ENCODE measurements around the gene CRACR2A. TPM values are rescaled to one million over a fixed set of nuclear protein-coding genes. Genes with fewer than 3 reads are reported as not detected.
A peak's percentile ranks its signal among the peaks of the same experiment; 100 is the strongest.

CRACR2A gene
- total RNA-seq, 1 donor from 2014 or later: 6.2 TPM

DNA sequence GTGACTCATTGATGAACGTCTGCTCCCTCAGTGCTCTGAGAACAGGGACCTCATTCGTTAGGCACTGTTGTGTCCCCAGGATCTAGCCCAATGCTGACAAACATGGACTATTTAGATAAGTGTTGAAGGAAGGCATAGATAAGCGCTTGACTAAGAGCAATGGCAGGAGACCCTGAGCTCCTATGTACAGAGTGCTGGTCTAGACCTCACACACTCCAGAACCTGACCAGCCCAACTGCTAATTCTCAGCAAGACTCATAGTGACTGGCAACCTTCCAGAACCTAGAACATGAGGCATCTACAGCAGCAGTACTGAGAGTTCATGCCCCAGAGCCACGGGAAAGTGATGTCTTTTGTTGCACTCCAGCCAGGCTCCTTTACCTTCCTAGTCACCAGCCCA, 69.2 kb downstream of the CRACR2A start:
- Histone ChIP-seq H3K4me3 (ENCODE audit: low read depth, low read length) (no peak overlapping the region), H3K27me3 (ENCODE audit: control insufficient read depth, insufficient read depth, low read length) (no peaks in the 10 kb centered on the region), H3K36me3 (ENCODE audit: control insufficient read depth, insufficient read depth, low read length) (no peaks in the 10 kb centered on the region)
- TF ChIP-seq, protein P1, sequence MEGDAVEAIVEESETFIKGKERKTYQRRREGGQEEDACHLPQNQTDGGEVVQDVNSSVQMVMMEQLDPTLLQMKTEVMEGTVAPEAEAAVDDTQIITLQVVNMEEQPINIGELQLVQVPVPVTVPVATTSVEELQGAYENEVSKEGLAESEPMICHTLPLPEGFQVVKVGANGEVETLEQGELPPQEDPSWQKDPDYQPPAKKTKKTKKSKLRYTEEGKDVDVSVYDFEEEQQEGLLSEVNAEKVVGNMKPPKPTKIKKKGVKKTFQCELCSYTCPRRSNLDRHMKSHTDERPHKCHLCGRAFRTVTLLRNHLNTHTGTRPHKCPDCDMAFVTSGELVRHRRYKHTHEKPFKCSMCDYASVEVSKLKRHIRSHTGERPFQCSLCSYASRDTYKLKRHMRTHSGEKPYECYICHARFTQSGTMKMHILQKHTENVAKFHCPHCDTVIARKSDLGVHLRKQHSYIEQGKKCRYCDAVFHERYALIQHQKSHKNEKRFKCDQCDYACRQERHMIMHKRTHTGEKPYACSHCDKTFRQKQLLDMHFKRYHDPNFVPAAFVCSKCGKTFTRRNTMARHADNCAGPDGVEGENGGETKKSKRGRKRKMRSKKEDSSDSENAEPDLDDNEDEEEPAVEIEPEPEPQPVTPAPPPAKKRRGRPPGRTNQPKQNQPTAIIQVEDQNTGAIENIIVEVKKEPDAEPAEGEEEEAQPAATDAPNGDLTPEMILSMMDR (IDR thresholded peaks at IDR 0.05; ENCODE audit: insufficient read depth, low read length, poor library complexity, severe bottlenecking): no peak
- no peak for DNase-seq (ENCODE audit: low read depth)

DNA sequence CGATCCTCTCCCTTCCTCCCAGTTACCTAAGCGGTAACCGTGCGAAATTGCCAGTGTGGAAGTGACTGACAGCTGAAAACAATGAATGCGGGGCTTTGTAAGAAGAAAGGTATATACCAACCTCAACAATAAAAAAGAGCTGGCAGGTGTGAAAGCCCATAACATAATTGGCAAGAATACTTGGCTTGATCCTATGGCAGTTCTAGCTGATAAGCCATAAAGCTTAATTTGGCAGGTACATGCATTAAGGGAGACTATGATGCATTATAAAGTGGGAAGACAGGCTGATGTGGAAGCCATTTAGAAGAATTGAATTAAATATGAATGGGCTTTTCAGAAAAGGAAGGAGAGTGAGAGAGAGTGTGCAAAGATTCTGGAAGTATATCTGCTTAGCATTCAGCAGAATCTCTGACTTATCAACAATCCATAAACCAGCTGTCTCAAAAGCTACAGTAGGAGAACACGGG, 71.3 kb downstream of the CRACR2A start:
- H3K4me3 ChIP-seq (ENCODE audit: low read depth, low read length): no peak overlapping the region
- DNase-seq (ENCODE audit: low read depth): no peak
- no peaks in the 10 kb centered on the region for H3K36me3 ChIP-seq (ENCODE audit: control insufficient read depth, insufficient read depth, low read length)
- TF ChIP-seq, protein P1 (IDR thresholded peaks at IDR 0.05; ENCODE audit: insufficient read depth, low read length, poor library complexity, severe bottlenecking): no peak
- H3K27me3 ChIP-seq (ENCODE audit: control insufficient read depth, insufficient read depth, low read length): no peaks in the 10 kb centered on the region

GRCh38 chr12:3680919-3681594, 71.9 kb downstream of the CRACR2A start:
- no peak for DNase-seq (ENCODE audit: low read depth)
- Histone ChIP-seq H3K4me3 (ENCODE audit: low read depth, low read length) (no peak overlapping the region), H3K27me3 (ENCODE audit: control insufficient read depth, insufficient read depth, low read length) (no peaks in the 10 kb centered on the region), H3K36me3 (ENCODE audit: control insufficient read depth, insufficient read depth, low read length) (no peaks in the 10 kb centered on the region)
- TF ChIP-seq, protein P1 (IDR thresholded peaks at IDR 0.05; ENCODE audit: insufficient read depth, low read length, poor library complexity, severe bottlenecking): peak; percentile 33

GRCh38 chr12:3679831-3680230, 73.1 kb downstream of the CRACR2A start:
- DNase-seq (ENCODE audit: low read depth): no peak
- no peaks in the 10 kb centered on the region for H3K36me3 ChIP-seq (ENCODE audit: control insufficient read depth, insufficient read depth, low read length)
- TF ChIP-seq, protein P1 (IDR thresholded peaks at IDR 0.05; ENCODE audit: insufficient read depth, low read length, poor library complexity, severe bottlenecking): no peak
- no peaks in the 10 kb centered on the region for H3K27me3 ChIP-seq (ENCODE audit: control insufficient read depth, insufficient read depth, low read length)
- no peak overlapping the region for H3K4me3 ChIP-seq (ENCODE audit: low read depth, low read length)

DNA sequence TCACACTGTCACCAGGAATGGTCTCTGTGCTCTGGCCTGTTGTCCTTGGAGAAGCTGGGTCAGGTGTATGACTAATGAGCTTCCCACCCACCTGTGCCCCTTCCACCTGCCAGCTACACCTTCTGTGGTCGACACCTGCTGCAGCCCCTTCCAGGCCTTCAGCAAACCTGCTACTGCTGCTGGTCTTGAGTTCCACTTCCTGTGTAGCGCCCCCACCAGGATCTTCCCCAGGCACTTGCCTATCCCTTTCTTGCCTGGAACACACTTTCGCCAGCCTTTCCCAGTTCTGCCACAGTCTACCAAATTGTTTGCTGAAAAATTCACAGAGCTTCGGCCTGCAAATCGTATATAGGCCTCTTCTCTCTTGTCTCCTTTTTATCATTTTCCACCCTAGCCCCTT, 75.3 kb downstream of the CRACR2A start:
- TF ChIP-seq, protein P1 (IDR thresholded peaks at IDR 0.05; ENCODE audit: insufficient read depth, low read length, poor library complexity, severe bottlenecking): no peak
- H3K4me3 ChIP-seq (ENCODE audit: low read depth, low read length): no peak overlapping the region
- DNase-seq (ENCODE audit: low read depth): no peak

More for the DNA sequence above, 75.3 kb downstream of the CRACR2A start:
- no peaks in the 10 kb centered on the region for H3K36me3 ChIP-seq (ENCODE audit: control insufficient read depth, insufficient read depth, low read length)
- no peaks in the 10 kb centered on the region for H3K27me3 ChIP-seq (ENCODE audit: control insufficient read depth, insufficient read depth, low read length)
